Suprapubic skin (tissue), 3 donors: Measurements from ENCODE around the gene SIK3.
"Not testable (repeated sequence)": the region's sequence is repeated elsewhere in the genome, so short reads cannot be mapped to it uniquely, and the experiment has no call there.

ENCODE experiments used
- POLR2AphosphoS5 ChIP-seq, 3 donors: sonication (generic); formaldehyde crosslinking; IDR thresholded peaks; one replicate each; pipeline ENCODE4 v1.6.1; 2017; ENCODE audit warnings: antibody characterized with exemption in 3 of 3
- TF ChIP-seq, protein P1 (sequence below), 2 donors: fragments of 200-600 bp in 1 of 2; fragments of 450-650 bp in 1 of 2; sonication (generic) in 1 of 2; IDR thresholded peaks; one replicate each; pipeline ENCODE4 v1.5.1; 2016 to 2019; ENCODE audit warnings: antibody characterized with exemption in 2 of 2, mild to moderate bottlenecking in 1 of 2, moderate library complexity in 1 of 2

DNA sequence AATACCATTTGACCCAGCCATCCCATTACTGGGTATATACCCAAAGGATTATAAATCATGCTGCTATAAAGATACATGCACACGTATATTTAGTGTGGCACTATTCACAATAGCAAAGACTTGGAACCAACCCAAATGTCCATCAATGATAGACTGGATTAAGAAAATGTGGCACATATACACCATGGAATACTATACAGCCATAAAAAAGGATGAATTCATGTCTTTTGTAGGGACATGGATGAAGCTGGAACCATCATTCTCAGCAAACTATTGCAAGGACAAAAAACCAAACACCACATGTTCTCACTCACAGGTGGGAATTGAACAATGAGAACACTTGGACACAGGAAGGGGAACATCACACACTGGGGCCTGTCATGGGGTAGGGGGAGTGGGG lies 14.7 kb upstream of the SIK3 start:
- not testable (repeated sequence) for TF ChIP-seq POLR2AphosphoS5 (IDR thresholded peaks at IDR 0.05)
- TF ChIP-seq, protein P1, sequence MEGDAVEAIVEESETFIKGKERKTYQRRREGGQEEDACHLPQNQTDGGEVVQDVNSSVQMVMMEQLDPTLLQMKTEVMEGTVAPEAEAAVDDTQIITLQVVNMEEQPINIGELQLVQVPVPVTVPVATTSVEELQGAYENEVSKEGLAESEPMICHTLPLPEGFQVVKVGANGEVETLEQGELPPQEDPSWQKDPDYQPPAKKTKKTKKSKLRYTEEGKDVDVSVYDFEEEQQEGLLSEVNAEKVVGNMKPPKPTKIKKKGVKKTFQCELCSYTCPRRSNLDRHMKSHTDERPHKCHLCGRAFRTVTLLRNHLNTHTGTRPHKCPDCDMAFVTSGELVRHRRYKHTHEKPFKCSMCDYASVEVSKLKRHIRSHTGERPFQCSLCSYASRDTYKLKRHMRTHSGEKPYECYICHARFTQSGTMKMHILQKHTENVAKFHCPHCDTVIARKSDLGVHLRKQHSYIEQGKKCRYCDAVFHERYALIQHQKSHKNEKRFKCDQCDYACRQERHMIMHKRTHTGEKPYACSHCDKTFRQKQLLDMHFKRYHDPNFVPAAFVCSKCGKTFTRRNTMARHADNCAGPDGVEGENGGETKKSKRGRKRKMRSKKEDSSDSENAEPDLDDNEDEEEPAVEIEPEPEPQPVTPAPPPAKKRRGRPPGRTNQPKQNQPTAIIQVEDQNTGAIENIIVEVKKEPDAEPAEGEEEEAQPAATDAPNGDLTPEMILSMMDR (IDR thresholded peaks at IDR 0.05) = not testable (repeated sequence)
